A673 (cell line): Measurements from ENCODE around the gene PGAM2.

ENCODE experiments used
- EZH2 ChIP-seq: fragments of 200-600 bp; sonication (generic); IDR thresholded peaks from 2 replicates; pipeline ENCODE4 v1.6.1; 2017; ENCODE audit warnings: borderline replicate concordance, low read depth, mild to moderate bottlenecking, mixed read lengths, antibody characterized with exemption, low read length; ENCODE audit not compliant: poor library complexity, severe bottlenecking
- TF ChIP-seq, protein P1 (sequence below): fragments of 300-800, 200-600 bp; sonication (generic); conservative IDR thresholded peaks from 2 replicates; pipeline ENCODE4 v1.5.1; 2017; ENCODE audit warnings: low read depth, mild to moderate bottlenecking, antibody characterized with exemption, low read length, moderate library complexity, mixed read lengths

DNA sequence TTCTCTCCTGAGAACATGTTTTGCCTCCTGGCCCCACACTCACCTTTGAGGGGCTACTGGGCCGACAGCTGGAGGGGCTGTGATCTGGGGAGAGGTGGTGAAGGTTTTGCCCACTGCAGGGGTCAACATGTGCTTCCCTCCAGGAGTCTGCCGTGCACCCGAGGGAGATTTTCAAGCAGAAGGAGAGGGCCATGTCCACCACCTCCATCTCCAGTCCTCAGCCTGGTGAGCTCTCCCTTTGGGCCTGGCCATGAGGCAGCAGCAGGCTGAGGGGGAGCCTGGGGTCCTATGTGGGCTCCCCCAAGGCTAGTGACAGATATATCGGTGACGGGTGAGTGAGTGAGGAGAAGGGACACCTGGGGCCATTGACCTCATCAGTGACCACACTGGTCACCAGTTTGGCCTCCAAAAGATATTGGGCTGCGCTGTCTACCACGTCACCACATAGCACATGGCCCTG is 6.6 kb downstream of the PGAM2 start:
- TF ChIP-seq, protein P1, sequence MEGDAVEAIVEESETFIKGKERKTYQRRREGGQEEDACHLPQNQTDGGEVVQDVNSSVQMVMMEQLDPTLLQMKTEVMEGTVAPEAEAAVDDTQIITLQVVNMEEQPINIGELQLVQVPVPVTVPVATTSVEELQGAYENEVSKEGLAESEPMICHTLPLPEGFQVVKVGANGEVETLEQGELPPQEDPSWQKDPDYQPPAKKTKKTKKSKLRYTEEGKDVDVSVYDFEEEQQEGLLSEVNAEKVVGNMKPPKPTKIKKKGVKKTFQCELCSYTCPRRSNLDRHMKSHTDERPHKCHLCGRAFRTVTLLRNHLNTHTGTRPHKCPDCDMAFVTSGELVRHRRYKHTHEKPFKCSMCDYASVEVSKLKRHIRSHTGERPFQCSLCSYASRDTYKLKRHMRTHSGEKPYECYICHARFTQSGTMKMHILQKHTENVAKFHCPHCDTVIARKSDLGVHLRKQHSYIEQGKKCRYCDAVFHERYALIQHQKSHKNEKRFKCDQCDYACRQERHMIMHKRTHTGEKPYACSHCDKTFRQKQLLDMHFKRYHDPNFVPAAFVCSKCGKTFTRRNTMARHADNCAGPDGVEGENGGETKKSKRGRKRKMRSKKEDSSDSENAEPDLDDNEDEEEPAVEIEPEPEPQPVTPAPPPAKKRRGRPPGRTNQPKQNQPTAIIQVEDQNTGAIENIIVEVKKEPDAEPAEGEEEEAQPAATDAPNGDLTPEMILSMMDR = no peak
- TF ChIP-seq EZH2 = no peak
